ENCODE results near the gene OCIAD2.

DNA sequence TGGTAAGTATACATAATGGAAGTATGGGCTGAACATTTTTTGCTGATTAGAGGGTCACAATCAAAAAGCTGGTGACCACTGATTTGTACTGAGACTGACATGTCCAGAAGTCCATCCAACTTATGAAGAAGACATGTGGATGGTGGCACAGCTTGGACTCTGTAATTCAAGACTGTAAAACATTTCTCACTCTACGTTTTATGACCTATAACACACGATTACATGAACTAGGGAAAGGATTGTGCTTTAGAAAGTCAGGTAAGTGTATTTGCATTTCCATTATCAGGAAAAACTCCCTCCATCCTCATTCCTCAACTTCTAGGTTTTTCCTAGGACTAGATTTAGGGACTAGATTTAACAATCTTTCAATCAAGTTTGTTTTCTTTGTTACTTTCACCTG, 30.5 kb upstream of the OCIAD2 start:
- TF ChIP-seq, protein P1, sequence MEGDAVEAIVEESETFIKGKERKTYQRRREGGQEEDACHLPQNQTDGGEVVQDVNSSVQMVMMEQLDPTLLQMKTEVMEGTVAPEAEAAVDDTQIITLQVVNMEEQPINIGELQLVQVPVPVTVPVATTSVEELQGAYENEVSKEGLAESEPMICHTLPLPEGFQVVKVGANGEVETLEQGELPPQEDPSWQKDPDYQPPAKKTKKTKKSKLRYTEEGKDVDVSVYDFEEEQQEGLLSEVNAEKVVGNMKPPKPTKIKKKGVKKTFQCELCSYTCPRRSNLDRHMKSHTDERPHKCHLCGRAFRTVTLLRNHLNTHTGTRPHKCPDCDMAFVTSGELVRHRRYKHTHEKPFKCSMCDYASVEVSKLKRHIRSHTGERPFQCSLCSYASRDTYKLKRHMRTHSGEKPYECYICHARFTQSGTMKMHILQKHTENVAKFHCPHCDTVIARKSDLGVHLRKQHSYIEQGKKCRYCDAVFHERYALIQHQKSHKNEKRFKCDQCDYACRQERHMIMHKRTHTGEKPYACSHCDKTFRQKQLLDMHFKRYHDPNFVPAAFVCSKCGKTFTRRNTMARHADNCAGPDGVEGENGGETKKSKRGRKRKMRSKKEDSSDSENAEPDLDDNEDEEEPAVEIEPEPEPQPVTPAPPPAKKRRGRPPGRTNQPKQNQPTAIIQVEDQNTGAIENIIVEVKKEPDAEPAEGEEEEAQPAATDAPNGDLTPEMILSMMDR (IDR thresholded peaks at IDR 0.05), result no peak
- TF ChIP-seq EP300 (IDR thresholded peaks at IDR 0.05; ENCODE audit: low read depth) (no peak), POLR2A (IDR thresholded peaks at IDR 0.05) (no peak), POLR2AphosphoS5 (IDR thresholded peaks at IDR 0.05) (no peak)
